Liver (tissue), 9 donors: Measurements from ENCODE around the gene CPNE5. TPM values are rescaled to one million over a fixed set of nuclear protein-coding genes. Genes with fewer than 3 reads are reported as not detected.

Experiments
- DNase-seq: peaks from one replicate; pipeline ENCODE4 v3.0.0-alpha.2; 2017; ENCODE audit warnings: low spot score
- H3K27ac ChIP-seq, 2 donors: one replicate each; pipeline ENCODE4 v1.7.0; 2013; ENCODE audit warnings: inconsistent platforms in 2 of 2, low read length in 2 of 2, control low read depth in 1 of 2, low read depth in 1 of 2, mild to moderate bottlenecking in 1 of 2
- H3K27me3 ChIP-seq, 4 donors: one replicate each; pipeline versions ENCODE4 v1.6.1 to v1.7.0; 2013; ENCODE audit warnings: low read length in 3 of 4, inconsistent platforms in 1 of 4, mild to moderate bottlenecking in 1 of 4, moderate library complexity in 1 of 4; ENCODE audit not compliant: control insufficient read depth in 4 of 4, insufficient read depth in 4 of 4
- H3K36me3 ChIP-seq, 4 donors: one replicate each; pipeline versions ENCODE4 v1.6.1 to v1.7.0; 2013; ENCODE audit warnings: low read length in 3 of 4, mild to moderate bottlenecking in 3 of 4, low read depth in 1 of 4, moderate library complexity in 1 of 4; ENCODE audit not compliant: control insufficient read depth in 4 of 4, insufficient read depth in 3 of 4
- H3K4me1 ChIP-seq, 4 donors: one replicate each; pipeline versions ENCODE4 v1.6.1 to v1.7.0; 2013; ENCODE audit warnings: low read length in 3 of 4, mild to moderate bottlenecking in 3 of 4, moderate library complexity in 1 of 4; ENCODE audit not compliant: control insufficient read depth in 4 of 4, insufficient read depth in 4 of 4
- H3K4me3 ChIP-seq, 3 donors: one replicate each; pipeline versions ENCODE4 v1.6.1 to v1.7.0; 2013; ENCODE audit warnings: low read length in 3 of 3, control low read depth in 1 of 3, low read depth in 1 of 3, mild to moderate bottlenecking in 1 of 3
- H3K9ac ChIP-seq, 2 donors: one replicate each; pipeline ENCODE4 v1.7.0; 2013; ENCODE audit warnings: low read length in 2 of 2, mild to moderate bottlenecking in 2 of 2, moderate library complexity in 2 of 2, control low read depth in 1 of 2, low read depth in 1 of 2
- H3K9me3 ChIP-seq, 4 donors: one replicate each; pipeline versions ENCODE4 v1.6.1 to v1.7.0; 2013; ENCODE audit warnings: low read length in 3 of 4; ENCODE audit not compliant: control insufficient read depth in 4 of 4
- ATF3 ChIP-seq: IDR thresholded peaks from 2 replicates; pipeline ENCODE4 v1.6.1; 2016; ENCODE audit warnings: antibody characterized with exemption
- CTCF ChIP-seq: fragments of 150-350 bp; IDR thresholded peaks from 2 replicates; pipeline ENCODE4 v1.5.1; 2017; ENCODE audit warnings: improper control_type of control experiment, low read depth, low read length; ENCODE audit not compliant: missing input control
- EGR1 ChIP-seq, 2 donors: IDR thresholded peaks; 2 replicates each; pipeline ENCODE4 v1.6.1; 2016 to 2018; ENCODE audit warnings: antibody characterized with exemption in 2 of 2, low read depth in 2 of 2
- FOXA1 ChIP-seq: IDR thresholded peaks from 2 replicates; pipeline ENCODE4 v1.6.1; 2016; ENCODE audit warnings: antibody characterized with exemption
- FOXA2 ChIP-seq: IDR thresholded peaks from 2 replicates; pipeline ENCODE4 v1.6.1; 2016; ENCODE audit warnings: antibody characterized with exemption
- GABPA ChIP-seq, 2 donors: IDR thresholded peaks in 1 of 2; conservative IDR thresholded peaks in 1 of 2; 2 replicates each; pipeline ENCODE4 v1.6.1; 2016; ENCODE audit warnings: antibody characterized with exemption in 2 of 2, mild to moderate bottlenecking in 1 of 2, moderate library complexity in 1 of 2
- HNF4A ChIP-seq, 2 donors: conservative IDR thresholded peaks; 2 replicates each; pipeline ENCODE4 v1.6.1; 2016; ENCODE audit warnings: antibody characterized with exemption in 2 of 2, mild to moderate bottlenecking in 2 of 2
- HNF4G ChIP-seq: IDR thresholded peaks from 2 replicates; pipeline ENCODE4 v1.6.1; 2016; ENCODE audit warnings: antibody characterized with exemption
- JUND ChIP-seq, 2 donors: IDR thresholded peaks; 2 replicates each; pipeline ENCODE4 v1.6.1; 2016; ENCODE audit warnings: antibody characterized with exemption in 2 of 2
- MAX ChIP-seq: IDR thresholded peaks from 2 replicates; pipeline ENCODE4 v1.6.1; 2016; ENCODE audit warnings: antibody characterized with exemption
- NR2F2 ChIP-seq: IDR thresholded peaks from 2 replicates; pipeline ENCODE4 v1.6.1; 2016; ENCODE audit warnings: antibody characterized with exemption
- RAD21 ChIP-seq, 2 donors: IDR thresholded peaks; 2 replicates each; pipeline ENCODE4 v1.6.1; 2016; ENCODE audit warnings: antibody characterized with exemption in 2 of 2, mild to moderate bottlenecking in 2 of 2
- RXRA ChIP-seq, 2 donors: IDR thresholded peaks; 2 replicates each; pipeline ENCODE4 v1.6.1; 2017 to 2018; ENCODE audit warnings: antibody characterized with exemption in 2 of 2, mild to moderate bottlenecking in 1 of 2
- SP1 ChIP-seq: IDR thresholded peaks from 2 replicates; pipeline ENCODE4 v1.6.1; 2018; ENCODE audit warnings: antibody characterized with exemption, mild to moderate bottlenecking
- TAF1 ChIP-seq: conservative IDR thresholded peaks from 2 replicates; pipeline ENCODE4 v1.6.1; 2016; ENCODE audit warnings: antibody characterized with exemption, mild to moderate bottlenecking
- YY1 ChIP-seq: IDR thresholded peaks from 2 replicates; pipeline ENCODE4 v1.6.1; 2016; ENCODE audit warnings: antibody characterized with exemption, mild to moderate bottlenecking
- ZBTB33 ChIP-seq: IDR thresholded peaks from 2 replicates; pipeline ENCODE4 v1.6.1; 2016; ENCODE audit warnings: antibody characterized with exemption
- WGBS: extraction: QIAGEN DNeasy Blood & Tissue Kit; methylation state at CpG from one replicate; pipeline ENCODE4 v1.1.7; 2013; 5-methylcytosine and 5-hydroxymethylcytosine counted together
- polyA plus RNA-seq, 2 donors: library from polyadenylated mRNA; stranded (reverse) in 1 of 2; unstranded in 1 of 2; fragments of 200-250 nt in 1 of 2; fragments of >200 nt in 1 of 2; fragmentation: Nextera tagmentation in 1 of 2; extraction: Ambion mirVana in 1 of 2; gene quantifications; one replicate each; pipeline versions ENCODE4 v1.2.1 to v1.2.3, GENCODE V29; 2013 to 2015
- total RNA-seq, 2 donors: library from RNA; depleted of rRNA; stranded (reverse); fragments of >200 nt; gene quantifications; one replicate each; pipeline ENCODE4 v1.2.3, GENCODE V29; 2014
- donor health status: healthy.
- donor health status: healthy.
- donor health status: healthy.
- donor health status: healthy.
- donor health status: healthy.

Gene CPNE5
- total and polyA plus RNA-seq, 4 donors, result 0.24 to 1.1 (median 0.44) TPM

GRCh38 chr6:36701401-36701991 lies 137.7 kb downstream of the CPNE5 start:
- H3K9me3 ChIP-seq, result no peaks in the 10 kb centered on the region
- no peak overlapping the region for H3K27ac ChIP-seq
- H3K27me3 ChIP-seq, result no peaks in the 10 kb centered on the region
- no peak overlapping the region for H3K9ac ChIP-seq
- no peaks in the 10 kb centered on the region for H3K4me1 ChIP-seq
- peak in 1 of 2 donors; percentile 58 for TF ChIP-seq RAD21 (IDR thresholded peaks at IDR 0.05)
- no peak for TF ChIP-seq GABPA (IDR thresholded peaks at IDR 0.05 in 1 of 2, conservative IDR thresholded peaks at IDR 0.05 in 1 of 2)
- no peak overlapping the region for H3K4me3 ChIP-seq
- 91% methylated on average over 3 of the region's 3 CpGs for WGBS
- no peaks in the 10 kb centered on the region for H3K36me3 ChIP-seq
- DNase-seq, result no peak

- no peaks in the 10 kb centered on the region for H3K9me3 ChIP-seq
- H3K36me3 ChIP-seq, result no peaks in the 10 kb centered on the region
- H3K27ac ChIP-seq, result no peak overlapping the region
- no peak overlapping the region for H3K9ac ChIP-seq
- no peak for DNase-seq
- no peaks in the 10 kb centered on the region for H3K27me3 ChIP-seq
- no peak overlapping the region for H3K4me3 ChIP-seq
- no peak for TF ChIP-seq TAF1
- no peak for TF ChIP-seq GABPA (IDR thresholded peaks at IDR 0.05 in 1 of 2, conservative IDR thresholded peaks at IDR 0.05 in 1 of 2)
- TF ChIP-seq ZBTB33, result no peak
- no peak for TF ChIP-seq CTCF
- no peak for TF ChIP-seq RAD21 (IDR thresholded peaks at IDR 0.05)
- TF ChIP-seq HNF4G, result no peak
- TF ChIP-seq ATF3, result no peak
- TF ChIP-seq SP1, result no peak
- TF ChIP-seq FOXA1, result no peak
- no peak for TF ChIP-seq YY1
- no peak for TF ChIP-seq HNF4A (conservative IDR thresholded peaks at IDR 0.05)
- 90% methylated on average over 3 of the region's 3 CpGs for WGBS
- no peaks in the 10 kb centered on the region for H3K4me1 ChIP-seq
Observed at GRCh38 chr6:36700831-36701230, 138.4 kb downstream of the CPNE5 start.

- no peaks in the 10 kb centered on the region for H3K4me1 ChIP-seq
- TF ChIP-seq FOXA2, result no peak
- no peak for TF ChIP-seq ATF3
- no peak for TF ChIP-seq NR2F2
- TF ChIP-seq GABPA (IDR thresholded peaks at IDR 0.05 in 1 of 2, conservative IDR thresholded peaks at IDR 0.05 in 1 of 2), result no peak
- no peak for TF ChIP-seq SP1
- no peak for TF ChIP-seq EGR1 (IDR thresholded peaks at IDR 0.05; ENCODE audit: low read depth in 2 of 2)
- no peak for TF ChIP-seq YY1
- no peak for TF ChIP-seq HNF4A (conservative IDR thresholded peaks at IDR 0.05)
- TF ChIP-seq MAX, result no peak
- TF ChIP-seq JUND (IDR thresholded peaks at IDR 0.05), result no peak
- no peak for TF ChIP-seq RXRA (IDR thresholded peaks at IDR 0.05)
- no peak for DNase-seq
- no peaks in the 10 kb centered on the region for H3K9me3 ChIP-seq
- H3K27me3 ChIP-seq, result no peaks in the 10 kb centered on the region
- no peak overlapping the region for H3K27ac ChIP-seq
- 86% methylated on average over 7 of the region's 7 CpGs for WGBS
- H3K4me3 ChIP-seq, result no peak overlapping the region
- no peaks in the 10 kb centered on the region for H3K36me3 ChIP-seq
- no peak overlapping the region for H3K9ac ChIP-seq
Observed at GRCh38 chr6:36700071-36700812, 139.0 kb downstream of the CPNE5 start.
